Hindlimb muscle (tissue), 1 donor: Measurements from ENCODE around the gene TRIM13. TPM values are rescaled to one million over a fixed set of nuclear protein-coding genes. Genes with fewer than 3 reads are reported as not detected.
"Not testable (repeated sequence)": the region's sequence is repeated elsewhere in the genome, so short reads cannot be mapped to it uniquely, and the experiment has no call there.

ENCODE experiments used
- DNase-seq: peaks from one replicate; pipeline ENCODE4 v3.0.0-alpha.2; 2013
- polyA plus RNA-seq: library from polyadenylated mRNA; unstranded; fragments of 120-200 nt; gene quantifications from one replicate; pipeline ENCODE4 v1.2.1, GENCODE V29; 2013; ENCODE audit not compliant: insufficient read length

Gene TRIM13
- 25.3 TPM for polyA plus RNA-seq

GRCh38 chr13:49996951-49997895, at the start of gene TRIM13:
TRIM13 (plus strand) TSS chr13:49997042; CDS start chr13:50011941, 14,899 bp downstream.
- DNase-seq = peak; percentile 93

- not testable (repeated sequence) for DNase-seq
Measured at GRCh38 chr13:49948777-49949270, 48.0 kb upstream of the TRIM13 start.

GRCh38 chr13:49951754-49952535, 44.9 kb upstream of the TRIM13 start:
- DNase-seq = no peak

- DNase-seq = no peak
Measured at GRCh38 chr13:49953560-49953959, 43.3 kb upstream of the TRIM13 start.

- no peak for DNase-seq
Measured at GRCh38 chr13:49954674-49955455, 42.0 kb upstream of the TRIM13 start.

- no peak for DNase-seq
Measured at GRCh38 chr13:49956131-49956530, 40.7 kb upstream of the TRIM13 start.

- no peak for DNase-seq
Measured at GRCh38 chr13:49958321-49958720, 38.5 kb upstream of the TRIM13 start.

- no peak for DNase-seq
Measured at GRCh38 chr13:49967456-49967855, 29.4 kb upstream of the TRIM13 start.

- DNase-seq = no peak
Measured at GRCh38 chr13:49972709-49973108, 24.1 kb upstream of the TRIM13 start.

- no peak for DNase-seq
Measured at GRCh38 chr13:49975826-49976225, 21.0 kb upstream of the TRIM13 start.

- peak; percentile 50 for DNase-seq
Measured at GRCh38 chr13:49976314-49977258, 20.3 kb upstream of the TRIM13 start.

GRCh38 chr13:49977992-49978391, 18.9 kb upstream of the TRIM13 start:
- no peak for DNase-seq

GRCh38 chr13:49980266-49980665, 16.6 kb upstream of the TRIM13 start:
- DNase-seq = no peak

- no peak for DNase-seq
Measured at GRCh38 chr13:49985129-49985528, 11.7 kb upstream of the TRIM13 start.

- DNase-seq = no peak
Measured at GRCh38 chr13:49986471-49986870, 10.4 kb upstream of the TRIM13 start.

GRCh38 chr13:49990612-49991011, 6.2 kb upstream of the TRIM13 start:
- DNase-seq = not testable (repeated sequence)

- DNase-seq = no peak
Measured at GRCh38 chr13:49993111-49993510, 3.7 kb upstream of the TRIM13 start.

GRCh38 chr13:49993666-49994065, 3.2 kb upstream of the TRIM13 start:
- no peak for DNase-seq

GRCh38 chr13:49995625-49996101, 1.2 kb upstream of the TRIM13 start:
- DNase-seq = no peak

- peak; percentile 94 for DNase-seq
Measured at GRCh38 chr13:49996161-49996915, 504 bp upstream of the TRIM13 start.
